Gastroesophageal sphincter (tissue), 3 donors: ENCODE measurements around the gene GRIK1.

Experiments used
- POLR2A ChIP-seq, 2 donors: fragments of 450-650 bp; IDR thresholded peaks; one replicate each; pipeline ENCODE4 v1.6.1; 2017; ENCODE audit warnings: antibody characterized with exemption in 2 of 2, mild to moderate bottlenecking in 2 of 2, moderate library complexity in 1 of 2
- TF ChIP-seq, protein P1 (sequence below), 4 experiments: fragments of 200-600 bp in 2 of 4; fragments of 450-650 bp in 2 of 4; sonication (generic) in 1 of 4; IDR thresholded peaks; one replicate each; pipeline ENCODE4 v1.5.1; 2017 to 2019; ENCODE audit warnings: antibody characterized with exemption in 4 of 4, mild to moderate bottlenecking in 2 of 4, moderate library complexity in 2 of 4

DNA sequence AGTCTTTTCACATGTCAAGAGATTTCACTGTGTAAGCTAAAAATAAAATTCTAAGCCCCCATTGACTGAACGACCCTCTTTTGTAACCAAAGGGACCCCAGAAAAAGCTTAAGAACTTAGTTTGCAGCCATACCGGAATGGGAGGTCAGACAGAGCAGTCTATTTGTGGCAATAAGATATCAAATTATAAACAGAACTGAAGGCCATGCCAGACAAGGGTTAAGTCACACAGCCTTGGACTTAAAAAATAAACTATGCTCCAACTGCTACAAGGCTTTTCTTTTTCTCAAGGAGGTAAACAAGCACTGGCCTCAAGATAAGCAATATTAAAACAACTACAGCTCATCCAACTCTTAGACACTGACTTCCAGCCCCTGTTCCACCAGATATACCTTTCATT lies 384.2 kb downstream of the GRIK1 start:
- no peak for TF ChIP-seq POLR2A (IDR thresholded peaks at IDR 0.05)
- TF ChIP-seq, protein P1, sequence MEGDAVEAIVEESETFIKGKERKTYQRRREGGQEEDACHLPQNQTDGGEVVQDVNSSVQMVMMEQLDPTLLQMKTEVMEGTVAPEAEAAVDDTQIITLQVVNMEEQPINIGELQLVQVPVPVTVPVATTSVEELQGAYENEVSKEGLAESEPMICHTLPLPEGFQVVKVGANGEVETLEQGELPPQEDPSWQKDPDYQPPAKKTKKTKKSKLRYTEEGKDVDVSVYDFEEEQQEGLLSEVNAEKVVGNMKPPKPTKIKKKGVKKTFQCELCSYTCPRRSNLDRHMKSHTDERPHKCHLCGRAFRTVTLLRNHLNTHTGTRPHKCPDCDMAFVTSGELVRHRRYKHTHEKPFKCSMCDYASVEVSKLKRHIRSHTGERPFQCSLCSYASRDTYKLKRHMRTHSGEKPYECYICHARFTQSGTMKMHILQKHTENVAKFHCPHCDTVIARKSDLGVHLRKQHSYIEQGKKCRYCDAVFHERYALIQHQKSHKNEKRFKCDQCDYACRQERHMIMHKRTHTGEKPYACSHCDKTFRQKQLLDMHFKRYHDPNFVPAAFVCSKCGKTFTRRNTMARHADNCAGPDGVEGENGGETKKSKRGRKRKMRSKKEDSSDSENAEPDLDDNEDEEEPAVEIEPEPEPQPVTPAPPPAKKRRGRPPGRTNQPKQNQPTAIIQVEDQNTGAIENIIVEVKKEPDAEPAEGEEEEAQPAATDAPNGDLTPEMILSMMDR (IDR thresholded peaks at IDR 0.05) = no peak
